Breast epithelium (tissue), 3 donors: ENCODE data around the gene YPEL2.

Experiments used
- CTCF ChIP-seq, 3 donors: fragments of 450-650 bp; IDR thresholded peaks; one replicate each; pipeline ENCODE4 v1.5.1; 2016 to 2017; ENCODE audit warnings: antibody characterized with exemption in 3 of 3, mild to moderate bottlenecking in 3 of 3, moderate library complexity in 3 of 3
- POLR2A ChIP-seq: fragments of 450-650 bp; IDR thresholded peaks from one replicate; pipeline ENCODE4 v1.6.1; 2016; ENCODE audit warnings: antibody characterized with exemption, mild to moderate bottlenecking, moderate library complexity
- POLR2AphosphoS5 ChIP-seq, 3 donors: sonication (generic); formaldehyde crosslinking; IDR thresholded peaks; one replicate each; pipeline ENCODE4 v1.6.1; 2017; ENCODE audit warnings: antibody characterized with exemption in 3 of 3

GRCh38 chr17:59439741-59440211 lies 108.3 kb downstream of the YPEL2 start:
- TF ChIP-seq CTCF (IDR thresholded peaks at IDR 0.05) (no peak), POLR2A (no peak), POLR2AphosphoS5 (IDR thresholded peaks at IDR 0.05) (no peak)
